ENCODE results near the gene CDKN2B-AS1.

Gene CDKN2B-AS1

GRCh38 chr9:22159586-22159985 lies 165.0 kb downstream of the CDKN2B-AS1 start:
- no peaks in the 10 kb centered on the region for H3K9me3 ChIP-seq (ENCODE audit: low read length)
- no peak overlapping the region for H3K4me3 ChIP-seq (ENCODE audit: low read length)
- H3K4me1 ChIP-seq (ENCODE audit: insufficient read depth, low read length): no peaks in the 10 kb centered on the region
- H3K27me3 ChIP-seq (ENCODE audit: insufficient read depth, low read length): no peaks in the 10 kb centered on the region
- no peaks in the 10 kb centered on the region for H3K36me3 ChIP-seq (ENCODE audit: insufficient read depth, low read length)
- H2AFZ ChIP-seq (ENCODE audit: low read depth, low read length): no peak overlapping the region

DNA sequence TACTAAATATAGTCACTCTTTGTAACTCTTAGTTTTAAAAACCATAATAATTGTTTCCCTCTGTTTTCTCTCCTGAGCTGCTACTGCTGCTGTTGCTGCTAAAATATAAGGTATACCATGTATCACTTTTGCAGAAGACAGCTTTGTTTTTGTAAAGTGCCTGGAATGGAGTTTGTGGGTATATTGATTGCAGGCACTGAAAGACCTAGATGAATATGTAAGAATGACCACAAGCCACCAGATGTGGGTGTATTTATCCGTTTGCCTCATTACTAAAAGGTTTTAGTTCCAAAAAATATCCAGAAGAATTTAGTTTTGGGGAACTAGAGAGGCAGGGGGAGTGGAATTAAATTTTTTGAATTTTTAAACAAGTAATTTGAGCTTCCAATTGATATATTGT lies 165.6 kb downstream of the CDKN2B-AS1 start:
- H3K36me3 ChIP-seq (ENCODE audit: insufficient read depth, low read length): no peaks in the 10 kb centered on the region
- no peaks in the 10 kb centered on the region for H3K9me3 ChIP-seq (ENCODE audit: low read length)
- no peak overlapping the region for H3K4me3 ChIP-seq (ENCODE audit: low read length)
- H3K27me3 ChIP-seq (ENCODE audit: insufficient read depth, low read length): no peaks in the 10 kb centered on the region
- H2AFZ ChIP-seq (ENCODE audit: low read depth, low read length): no peak overlapping the region
- H3K4me1 ChIP-seq (ENCODE audit: insufficient read depth, low read length): no peaks in the 10 kb centered on the region

- no peaks in the 10 kb centered on the region for H3K27me3 ChIP-seq (ENCODE audit: insufficient read depth, low read length)
- H2AFZ ChIP-seq (ENCODE audit: low read depth, low read length): no peak overlapping the region
- H3K9me3 ChIP-seq (ENCODE audit: low read length): no peaks in the 10 kb centered on the region
- H3K4me3 ChIP-seq (ENCODE audit: low read length): no peak overlapping the region
- no peaks in the 10 kb centered on the region for H3K4me1 ChIP-seq (ENCODE audit: insufficient read depth, low read length)
- no peaks in the 10 kb centered on the region for H3K36me3 ChIP-seq (ENCODE audit: insufficient read depth, low read length)
These were observed 170.6 kb downstream of the CDKN2B-AS1 start for GRCh38 chr9:22165144-22165543.

DNA sequence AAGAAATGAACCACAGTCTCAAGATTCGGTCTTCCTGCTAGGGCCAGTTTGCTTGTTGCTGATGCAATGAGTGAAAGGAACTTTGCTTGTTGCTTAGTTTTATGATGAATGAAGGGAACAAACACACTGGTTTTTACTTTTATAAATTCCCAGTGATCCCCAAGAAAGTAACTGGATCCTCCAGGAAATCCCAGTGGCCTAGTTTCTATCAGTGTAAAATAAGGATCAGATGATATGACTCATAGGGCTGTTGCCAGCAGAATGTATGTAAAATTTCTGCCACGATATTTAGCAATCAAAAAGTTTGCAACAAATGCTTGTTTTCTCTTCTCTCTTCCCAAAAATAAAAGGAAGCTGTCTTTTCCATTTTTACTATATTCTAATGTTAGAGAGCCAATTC lies 174.7 kb downstream of the CDKN2B-AS1 start:
- H3K4me1 ChIP-seq (ENCODE audit: insufficient read depth, low read length): no peaks in the 10 kb centered on the region
- no peaks in the 10 kb centered on the region for H3K9me3 ChIP-seq (ENCODE audit: low read length)
- no peak overlapping the region for H2AFZ ChIP-seq (ENCODE audit: low read depth, low read length)
- no peak overlapping the region for H3K4me3 ChIP-seq (ENCODE audit: low read length)
- no peaks in the 10 kb centered on the region for H3K27me3 ChIP-seq (ENCODE audit: insufficient read depth, low read length)
- no peaks in the 10 kb centered on the region for H3K36me3 ChIP-seq (ENCODE audit: insufficient read depth, low read length)

DNA sequence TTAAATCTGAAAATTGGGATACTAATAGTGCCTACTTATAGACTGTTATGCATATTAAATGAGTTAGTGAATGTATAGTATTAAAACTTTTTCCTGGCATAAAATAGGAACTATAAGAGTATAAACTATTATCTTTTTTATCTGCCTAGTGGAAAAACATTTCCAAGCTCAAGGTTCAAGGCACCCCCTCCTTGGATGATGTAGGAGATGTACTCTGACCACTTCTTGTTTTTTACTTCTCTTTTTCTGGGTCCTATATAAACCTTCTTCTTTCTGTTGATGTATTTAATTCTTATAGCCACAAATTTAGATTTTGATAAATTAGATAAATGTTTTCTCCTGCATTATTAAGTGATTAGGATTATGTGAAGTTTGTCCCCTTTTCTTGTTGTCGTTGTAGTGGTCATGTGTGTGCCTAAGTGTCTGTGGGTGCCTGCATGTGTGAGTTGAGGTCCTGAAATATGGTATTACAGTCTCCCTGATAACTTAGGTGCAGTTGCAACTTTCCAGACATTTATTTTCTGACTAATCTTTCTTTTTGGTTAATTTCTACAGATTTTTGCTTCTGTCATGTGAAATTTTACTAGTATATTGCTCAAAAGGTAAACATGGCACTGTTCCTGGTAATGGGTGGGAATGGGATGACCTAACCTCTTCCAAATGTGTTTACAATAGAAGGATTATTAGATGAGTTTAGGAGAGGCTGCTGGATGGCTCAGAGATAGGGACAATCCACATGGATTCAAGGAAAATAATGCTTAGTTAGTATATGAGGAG lies 175.3 kb downstream of the CDKN2B-AS1 start:
- no peaks in the 10 kb centered on the region for H3K27me3 ChIP-seq (ENCODE audit: insufficient read depth, low read length)
- H3K4me3 ChIP-seq (ENCODE audit: low read length): no peak overlapping the region
- H3K4me1 ChIP-seq (ENCODE audit: insufficient read depth, low read length): no peaks in the 10 kb centered on the region
- H3K9me3 ChIP-seq (ENCODE audit: low read length): no peaks in the 10 kb centered on the region
- H3K36me3 ChIP-seq (ENCODE audit: insufficient read depth, low read length): no peaks in the 10 kb centered on the region
- no peak overlapping the region for H2AFZ ChIP-seq (ENCODE audit: low read depth, low read length)
